K562 (cell line): Measurements from ENCODE around the gene PLXDC1. TPM values are rescaled to one million over a fixed set of nuclear protein-coding genes. Genes with fewer than 3 reads are reported as not detected.

Source experiments
- ATAC-seq: fragments of 200-7000 bp; cut with Tn5 transposase; 3 replicates; pipeline ENCODE4 v1.9.1; 2020; ENCODE audit warnings: moderate library complexity
- BruUV-seq: library from RNA; stranded (reverse); fragments of 400-500 nt; replicated peaks from 2 replicates; lab custom pipeline; 2021; lab: Mats Ljungman, UMichigan
- CTCF ChIA-PET: fragments of 300-600 bp; formaldehyde crosslinking; extraction: SDS; loops from one replicate; lab custom pipeline; 2021; ENCODE audit warnings: low intra/inter-chr PET ratio; lab: Yijun Ruan, JAX
- POLR2A ChIA-PET: fragments of 300-600, 350-650 bp; sonication (Branson Sonifier 250); formaldehyde crosslinking; extraction: SDS; loops from one replicate; lab custom pipeline; 2021; ENCODE audit warnings: antibody characterized with exemption, inconsistent platforms; lab: Yijun Ruan, JAX
- DNase-seq, 4 experiments: peaks; one replicate each; pipeline versions ENCODE4 v3.0.0 to v3.0.0-alpha.2; 2011 to 2018; ENCODE audit warnings: low spot score in 3 of 4, mixed read lengths in 3 of 4; ENCODE audit errors: extremely low read depth in 1 of 4
- FAIRE-seq: peaks from 2 replicates; lab custom pipeline; 2011; peaks lifted over from hg19 to GRCh38; lab: Jason Lieb, UNC
- H2AFZ ChIP-seq: 2 replicates; pipeline ENCODE4 v1.6.0; 2011; ENCODE audit warnings: low read depth, low read length, control low read depth, inconsistent platforms
- H3K27ac ChIP-seq: fragments of 200-600 bp; 3 replicates; pipeline ENCODE4 v1.8.0; 2011; ENCODE audit warnings: low read depth, mild to moderate bottlenecking, control low read depth, inconsistent platforms, low read length, moderate library complexity, mixed read lengths; ENCODE audit errors: extremely low read depth
- H3K27me3 ChIP-seq, 2 experiments: fragments of 300-600 bp in 1 of 2; 2 replicates in 1 of 2; 3 replicates in 1 of 2; pipeline versions ENCODE4 v1.6.0 to v1.8.0; 2011; ENCODE audit warnings: inconsistent platforms in 2 of 2, low read length in 2 of 2, mild to moderate bottlenecking in 1 of 2, mixed read lengths in 1 of 2, moderate library complexity in 1 of 2; ENCODE audit not compliant: control insufficient read depth in 2 of 2, insufficient read depth in 2 of 2
- H3K36me3 ChIP-seq: fragments of 300-600 bp; 3 replicates; pipeline ENCODE4 v1.8.0; 2011; ENCODE audit warnings: mild to moderate bottlenecking, low read length, inconsistent platforms; ENCODE audit not compliant: control insufficient read depth, insufficient read depth
- H3K4me1 ChIP-seq, 2 experiments: fragments of 200-600 bp in 1 of 2; replicated peaks in 1 of 2; 2 replicates in 1 of 2; 3 replicates in 1 of 2; pipeline versions ENCODE4 v1.5.1 to v1.8.0; 2011; ENCODE audit warnings: inconsistent platforms in 2 of 2, low read length in 2 of 2, mild to moderate bottlenecking in 1 of 2, mixed read lengths in 1 of 2, moderate library complexity in 1 of 2; ENCODE audit not compliant: control insufficient read depth in 2 of 2, insufficient read depth in 2 of 2
- H3K4me2 ChIP-seq: 2 replicates; pipeline ENCODE4 v1.6.1; 2011; ENCODE audit warnings: low read length, control low read depth, inconsistent platforms, mixed read lengths; ENCODE audit not compliant: insufficient read depth
- H3K4me3 ChIP-seq: fragments of 200-600 bp; sonication (generic), shearing (Covaris generic); 2 replicates; pipeline ENCODE4 v1.5.1; 2016; ENCODE audit warnings: control low read depth, inconsistent platforms
- H3K79me2 ChIP-seq: fragments of 200-600 bp; 3 replicates; pipeline ENCODE4 v1.8.0; 2011; ENCODE audit warnings: low read length, inconsistent platforms; ENCODE audit not compliant: control insufficient read depth, insufficient read depth
- H3K9ac ChIP-seq, 2 experiments: 2 replicates each; pipeline versions ENCODE4 v1.6.0 to v1.6.1; 2011; ENCODE audit warnings: low read depth in 2 of 2, low read length in 2 of 2, control low read depth in 1 of 2, inconsistent platforms in 1 of 2, mild to moderate bottlenecking in 1 of 2, mixed read lengths in 1 of 2; ENCODE audit not compliant: insufficient read depth in 1 of 2
- H3K9me1 ChIP-seq: one replicate; pipeline ENCODE4 v1.6.0; 2011; ENCODE audit warnings: inconsistent platforms, mild to moderate bottlenecking, low read length, moderate library complexity; ENCODE audit not compliant: control insufficient read depth, insufficient read depth
- H3K9me3 ChIP-seq: replicated peaks from 2 replicates; pipeline ENCODE4 v1.5.1; 2011; ENCODE audit warnings: low read depth, low read length, inconsistent platforms; ENCODE audit not compliant: control insufficient read depth, insufficient read depth
- H4K20me1 ChIP-seq: replicated peaks from 2 replicates; pipeline ENCODE4 v1.6.1; 2011; ENCODE audit warnings: low read length, inconsistent platforms, mixed read lengths; ENCODE audit not compliant: control insufficient read depth, insufficient read depth
- ATF3 ChIP-seq, 2 experiments: fragments of 450-650 bp in 1 of 2; sonication (generic) in 1 of 2; formaldehyde crosslinking in 1 of 2; IDR thresholded peaks in 1 of 2; conservative IDR thresholded peaks in 1 of 2; 2 replicates each; pipeline versions ENCODE4 v1.6.1 to v1.8.1; 2016 to 2023; ENCODE audit warnings: mild to moderate bottlenecking in 2 of 2, moderate library complexity in 2 of 2, inconsistent platforms in 1 of 2, missing genetic modification reagents in 1 of 2
- CEBPB ChIP-seq: fragments of 450-650 bp; IDR thresholded peaks from 2 replicates; pipeline ENCODE4 v1.6.1; 2016; ENCODE audit warnings: missing genetic modification characterization, missing compliant biosample characterization
- CEBPG ChIP-seq, 3 experiments: fragments of 200-800 bp in 1 of 3; sonication (Bioruptor generic) in 1 of 3; sonication (generic) in 1 of 3; formaldehyde crosslinking in 1 of 3; IDR thresholded peaks in 2 of 3; conservative IDR thresholded peaks in 1 of 3; 2 replicates each; pipeline versions ENCODE4 v1.6.1 to v1.8.0; 2016 to 2022; ENCODE audit warnings: missing compliant biosample characterization in 2 of 3, missing genetic modification characterization in 2 of 3, mild to moderate bottlenecking in 1 of 3, missing genetic modification reagents in 1 of 3
- PHF8 ChIP-seq: fragments of 200-600 bp; sonication (generic); IDR thresholded peaks from 2 replicates; pipeline ENCODE4 v1.6.1; 2012; ENCODE audit warnings: mixed run types, mild to moderate bottlenecking, inconsistent platforms, low read length, moderate library complexity, borderline replicate concordance
- WGBS: fragments of 100-300 bp; shearing (Covaris generic); methylation state at CpG from one replicate; pipeline ENCODE4 v1.1.6; 2016; ENCODE audit warnings: low coverage, mixed read lengths; ENCODE audit not compliant: insufficient coverage; ENCODE audit errors: missing lambda C conversion rate; 5-methylcytosine and 5-hydroxymethylcytosine counted together
- in situ Hi-C: fragments of 300-500 bp; cut with MboI; formaldehyde crosslinking; loops from 4 replicates; pipeline ENCODE4 v1.15.0; 2018; ENCODE audit warnings: inconsistent platforms, mixed read lengths
- intact Hi-C: fragments of 100-400 bp; cut with micrococcal nuclease; formaldehyde crosslinking; loops from 2 replicates; pipeline ENCODE4 v1.14.2; 2022
- polyA plus RNA-seq, 8 experiments: library from polyadenylated mRNA; depleted of rRNA in 4 of 8; stranded (reverse) in 5 of 8; unstranded in 3 of 8; fragments of >200 nt; fragmentation: Nextera tagmentation in 2 of 8; fragmentation: Illumina TruSeq in 1 of 8; extraction: Ambion mirVana in 2 of 8; extraction: Trizol in 1 of 8; gene quantifications; 2 replicates each; pipeline versions ENCODE4 v1.2.1 to v1.2.3, GENCODE V29; 2011 to 2014; ENCODE audit warnings: inconsistent platforms in 1 of 8, missing spikeins in 1 of 8
- total RNA-seq, 7 experiments: library from RNA; depleted of rRNA in 6 of 7; stranded (reverse); fragments of >200 nt in 6 of 7; fragmentation: Illumina TruSeq in 2 of 7; extraction: Trizol in 2 of 7; gene quantifications; 2 replicates each; pipeline versions ENCODE4 v1.2.1 to v1.2.3, GENCODE V29; 2011 to 2021; ENCODE audit warnings: low replicate concordance in 1 of 7

The PLXDC1 gene
- total and polyA plus RNA-seq, 9 of the 15 experiments (the other 6 are each of a cell fraction or from before 2014, with no cell fraction given) = not detected

GRCh38 chr17:39183045-39183444 lies 31.6 kb upstream of the PLXDC1 start:
- no peak overlapping the region for H3K4me3 ChIP-seq
- H3K9ac ChIP-seq = no peak overlapping the region
- H3K9me1 ChIP-seq = no peaks in the 10 kb centered on the region
- POLR2A ChIA-PET = interaction anchor here (0.5 to 1.3 kb wide), 6 partner anchors 8 to 310 kb away, joined by 3 to 5 read pairs (median 3); no protein-coding TSS in a partner anchor
- DNase-seq = no peak
- H3K9me3 ChIP-seq = no peaks in the 10 kb centered on the region
- H3K4me1 ChIP-seq = peaks cover 0 to 6% of the 10 kb centered on the region in 2 experiments; a peak in 2 of 5 replicates
- H3K36me3 ChIP-seq = peaks cover 34% of the 10 kb centered on the region; the same call in 1 of the 3 replicates
- no peak for ATAC-seq
- TF ChIP-seq CEBPB = 0 out of 2 replicates have a peak, but pooled peaks have one; percentile 10
- TF ChIP-seq ATF3 (IDR thresholded peaks at IDR 0.05) = peak; percentile 68
- no peak for TF ChIP-seq ATF3 (CRISPR knock-in tag; conservative IDR thresholded peaks at IDR 0.05)
- no peak for TF ChIP-seq CEBPG (CRISPR knock-in tag; IDR thresholded peaks at IDR 0.05)
- 0 out of 4 replicates have a peak, but pooled peaks of 1 of the 2 experiments have one; percentile 35 for TF ChIP-seq CEBPG (tag; conservative IDR thresholded peaks at IDR 0.05 in 1 of 2, IDR thresholded peaks at IDR 0.05 in 1 of 2)
- no peak for TF ChIP-seq PHF8
- TF ChIP-seq, all 486 proteins: peak for 3
- H2AFZ ChIP-seq = no peak overlapping the region
- no TSS peak for BruUV-seq
- H3K27ac ChIP-seq = no peak overlapping the region
- H3K79me2 ChIP-seq = no peaks in the 10 kb centered on the region
- no peak for FAIRE-seq
- CTCF ChIA-PET = no interaction called here
- in situ Hi-C loops (no loop called here), intact Hi-C loops (no loop called here)
- WGBS = 86% methylated on average over 5 of the region's 5 CpGs
- H3K4me2 ChIP-seq = no peak overlapping the region
- H4K20me1 ChIP-seq = no peaks in the 10 kb centered on the region; the same call in 1 of the 2 replicates
- no peaks in the 10 kb centered on the region for H3K27me3 ChIP-seq
